ENCODE measurements around the gene SIK1.
"Not testable (repeated sequence)": the region's sequence is repeated elsewhere in the genome, so short reads cannot be mapped to it uniquely, and the experiment has no call there.

SIK1 gene

DNA sequence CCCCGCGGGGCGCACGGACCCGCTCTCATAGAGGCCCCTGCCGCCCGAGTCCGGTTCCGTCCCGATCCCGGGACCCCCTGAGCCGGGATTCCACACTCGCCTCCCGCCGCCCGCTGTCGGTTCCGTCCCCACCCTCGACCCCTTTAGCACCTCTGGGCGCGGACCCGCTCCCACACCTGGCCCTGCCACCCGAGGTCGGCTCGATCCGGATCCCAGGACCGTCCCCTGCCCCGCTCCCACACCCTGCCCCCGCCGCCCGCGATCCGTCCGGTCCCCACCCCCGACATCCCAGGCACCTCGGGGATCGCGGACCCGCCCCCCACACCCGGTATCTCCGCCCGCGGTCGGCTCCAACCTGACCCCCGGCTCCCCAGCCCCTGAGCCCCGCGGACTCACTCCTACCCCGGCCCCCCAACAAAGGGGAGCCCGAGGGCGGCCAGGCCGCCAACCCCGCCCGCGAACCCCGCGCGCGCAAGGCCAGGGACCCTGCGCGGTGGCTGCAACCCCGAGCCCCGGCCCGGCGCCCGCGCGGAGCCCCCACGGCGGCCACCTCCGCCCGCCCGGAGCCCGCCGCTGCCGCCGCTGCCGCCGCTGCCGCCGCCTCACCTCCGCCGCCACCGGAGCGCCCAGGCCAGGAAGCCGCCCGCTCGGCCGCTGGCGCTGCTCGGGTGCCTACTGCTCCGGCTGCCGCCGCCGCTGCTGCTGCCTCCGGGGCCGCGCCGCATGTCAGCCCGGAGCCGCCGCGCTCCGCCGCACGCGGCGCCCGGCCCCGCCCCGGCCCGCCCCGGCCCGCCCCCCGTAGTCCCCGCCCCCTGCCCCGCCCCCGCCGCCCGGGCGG is at the start of gene SIK1:
Gene SIK1, minus strand, starts transcription at position 728 of the 838 bp plus-strand sequence. CDS start 953 bp downstream, outside the sequence.
- TF ChIP-seq, protein P1, sequence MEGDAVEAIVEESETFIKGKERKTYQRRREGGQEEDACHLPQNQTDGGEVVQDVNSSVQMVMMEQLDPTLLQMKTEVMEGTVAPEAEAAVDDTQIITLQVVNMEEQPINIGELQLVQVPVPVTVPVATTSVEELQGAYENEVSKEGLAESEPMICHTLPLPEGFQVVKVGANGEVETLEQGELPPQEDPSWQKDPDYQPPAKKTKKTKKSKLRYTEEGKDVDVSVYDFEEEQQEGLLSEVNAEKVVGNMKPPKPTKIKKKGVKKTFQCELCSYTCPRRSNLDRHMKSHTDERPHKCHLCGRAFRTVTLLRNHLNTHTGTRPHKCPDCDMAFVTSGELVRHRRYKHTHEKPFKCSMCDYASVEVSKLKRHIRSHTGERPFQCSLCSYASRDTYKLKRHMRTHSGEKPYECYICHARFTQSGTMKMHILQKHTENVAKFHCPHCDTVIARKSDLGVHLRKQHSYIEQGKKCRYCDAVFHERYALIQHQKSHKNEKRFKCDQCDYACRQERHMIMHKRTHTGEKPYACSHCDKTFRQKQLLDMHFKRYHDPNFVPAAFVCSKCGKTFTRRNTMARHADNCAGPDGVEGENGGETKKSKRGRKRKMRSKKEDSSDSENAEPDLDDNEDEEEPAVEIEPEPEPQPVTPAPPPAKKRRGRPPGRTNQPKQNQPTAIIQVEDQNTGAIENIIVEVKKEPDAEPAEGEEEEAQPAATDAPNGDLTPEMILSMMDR (IDR thresholded peaks at IDR 0.05), result not testable (repeated sequence)

DNA sequence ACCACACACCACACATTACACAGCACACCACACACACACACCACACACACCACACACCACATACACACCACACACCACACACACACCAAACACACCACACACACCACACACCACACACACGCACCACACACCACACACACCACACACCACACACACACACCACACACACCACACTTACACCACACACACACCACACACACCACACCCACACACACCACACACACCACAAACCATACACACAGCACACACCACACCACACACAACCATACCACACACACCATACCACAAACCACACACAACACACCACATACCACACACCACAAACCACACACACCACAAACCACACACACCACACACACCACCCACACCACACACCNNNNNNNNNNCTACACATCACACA is 40.9 kb upstream of the SIK1 start:
- TF ChIP-seq, protein P1 (IDR thresholded peaks at IDR 0.05), result no peak

DNA sequence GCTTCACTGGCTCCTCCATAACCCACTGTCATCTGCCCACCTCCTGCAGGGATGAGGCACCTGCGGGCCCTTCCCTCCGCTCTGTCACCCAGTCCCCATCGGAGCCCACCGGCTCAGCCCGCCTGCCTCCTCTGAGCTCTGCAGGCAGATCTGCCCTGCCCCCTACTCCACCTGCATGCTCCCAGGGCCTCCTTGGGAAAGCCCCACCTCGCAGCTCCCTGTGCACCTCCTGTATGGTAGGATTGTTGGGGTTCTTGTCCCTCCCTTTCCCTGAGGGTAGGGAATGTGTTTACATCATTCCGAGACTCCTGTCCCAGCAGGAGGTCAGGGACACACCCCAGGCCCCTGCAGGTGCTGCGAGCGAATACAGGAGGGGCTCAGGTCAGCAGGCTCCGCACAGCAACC is 50.5 kb downstream of the SIK1 start:
- TF ChIP-seq, protein P1 (IDR thresholded peaks at IDR 0.05), result no peak

DNA sequence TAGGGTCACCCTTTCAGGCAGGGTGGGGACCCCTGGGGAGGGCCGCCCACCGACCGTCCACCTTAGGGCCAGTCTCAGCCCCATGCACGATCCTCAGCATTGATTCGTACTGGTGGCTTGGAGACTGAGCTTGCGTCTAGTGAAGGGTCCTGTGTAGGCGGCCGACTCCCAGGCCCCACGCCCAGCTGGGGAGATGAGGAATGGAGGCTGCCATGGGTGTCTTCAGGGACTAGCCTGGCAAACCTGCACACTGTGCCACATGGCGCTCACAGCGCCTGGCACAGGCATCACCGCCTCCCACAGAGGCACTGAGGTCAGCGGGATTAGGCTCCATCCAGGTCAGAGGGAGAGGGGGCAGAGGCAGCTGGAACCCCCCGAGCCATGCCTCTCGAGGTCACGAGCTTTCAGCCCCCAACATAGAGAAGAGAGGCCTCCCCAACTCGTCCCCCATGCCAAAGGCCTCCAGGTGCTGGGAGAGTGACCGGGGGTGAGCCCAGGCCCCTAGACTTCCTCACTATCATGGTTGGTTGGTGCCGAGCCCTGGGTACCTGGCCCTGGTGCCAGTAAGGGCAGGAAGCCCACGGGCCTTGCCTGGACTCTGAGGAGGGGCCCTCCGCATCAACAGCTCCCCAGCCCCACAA is 51.0 kb downstream of the SIK1 start:
- TF ChIP-seq, protein P1 (IDR thresholded peaks at IDR 0.05), result no peak

DNA sequence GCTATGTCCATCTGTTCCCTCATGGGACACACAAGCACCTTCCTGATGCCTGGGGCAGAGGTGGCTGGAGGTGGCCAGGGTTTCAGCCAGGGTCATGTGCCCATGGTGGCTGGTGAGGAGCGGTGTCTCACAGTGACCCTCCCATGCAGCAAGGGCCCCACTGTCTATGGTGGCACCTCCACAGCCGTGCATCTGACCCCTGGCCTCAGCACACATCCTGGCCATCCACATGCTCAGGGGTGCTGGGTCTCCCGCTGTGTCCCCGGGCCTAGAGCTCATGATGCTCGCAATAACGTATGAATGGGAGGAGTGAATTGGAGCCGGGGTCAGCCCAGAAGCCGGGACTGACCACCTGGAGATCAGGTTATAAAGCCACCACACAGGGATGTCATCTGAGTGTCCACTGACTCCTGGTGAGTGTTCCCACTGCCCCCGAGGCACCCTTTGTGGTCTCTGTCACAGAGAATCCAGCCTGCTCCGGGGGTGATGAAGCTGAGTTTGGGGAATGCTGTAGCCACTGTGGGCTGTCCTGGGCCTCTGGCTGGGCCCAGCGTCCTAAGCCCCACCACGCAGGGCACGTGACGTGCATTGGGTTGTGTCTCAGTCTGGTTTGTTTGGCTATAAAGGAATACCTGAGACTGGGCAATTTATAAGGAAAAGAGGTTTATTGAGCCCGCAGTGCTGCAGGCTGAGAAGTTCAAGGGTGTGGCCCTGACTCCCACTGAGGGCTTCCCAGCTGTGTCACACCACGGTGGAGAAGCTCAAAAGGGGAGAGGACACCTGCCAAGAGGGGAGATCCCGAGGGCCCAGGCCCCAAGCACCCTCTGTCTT is 51.7 kb downstream of the SIK1 start:
- TF ChIP-seq, protein P1 (IDR thresholded peaks at IDR 0.05), result no peak

DNA sequence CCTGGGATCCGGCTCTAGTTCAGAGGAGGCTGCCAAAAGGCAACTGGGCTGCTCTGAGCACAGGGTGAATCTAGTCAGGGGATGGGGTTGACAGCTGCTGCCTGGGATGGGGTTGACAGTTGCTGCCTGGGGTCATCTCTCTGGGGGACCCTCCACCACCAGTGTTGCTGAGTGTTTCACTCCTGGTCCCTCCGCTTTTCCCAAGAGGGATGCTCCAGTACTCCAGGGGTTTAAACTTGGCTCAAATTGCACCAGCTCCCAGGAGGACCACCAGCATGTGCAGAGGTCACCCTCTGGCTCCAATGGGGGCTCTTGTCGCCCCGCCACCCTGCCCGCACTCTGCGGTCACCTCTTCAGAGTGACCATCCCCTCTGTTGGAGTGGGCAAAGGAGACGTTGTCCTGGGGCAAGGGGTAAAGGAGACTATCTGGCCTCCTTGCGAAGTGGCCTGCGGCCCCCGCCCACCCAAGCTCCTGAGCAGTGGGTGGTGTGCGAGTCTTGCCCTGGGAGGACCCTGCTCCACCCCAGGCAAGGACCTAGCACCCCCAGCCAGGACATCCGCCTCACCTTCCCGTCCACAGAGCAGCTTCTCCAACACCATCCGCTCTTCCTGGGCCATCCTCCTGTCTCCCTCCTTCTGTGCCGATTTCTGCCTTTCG is 52.6 kb downstream of the SIK1 start:
- TF ChIP-seq, protein P1 (IDR thresholded peaks at IDR 0.05), result no peak

All from LNCAP (cell line).